Ureter (tissue), 1 donor: Measurements from ENCODE around the gene ELP4. TPM values are rescaled to one million over a fixed set of nuclear protein-coding genes. Genes with fewer than 3 reads are reported as not detected.

Experiments
- DNase-seq: peaks from one replicate; pipeline ENCODE4 v3.0.0-alpha.2; 2020; ENCODE audit warnings: low spot score
- total RNA-seq: library from RNA; stranded (reverse); gene quantifications from one replicate; pipeline ENCODE4 v1.2.4, GENCODE V29; 2023
- donor health status: DM: yes; HTN: yes; CAD: no.

Gene ELP4
- total RNA-seq, 1 donor from 2014 or later = 20.6 TPM

- no peak for DNase-seq
These were observed 291.1 kb downstream of the ELP4 start for GRCh38 chr11:31800398-31801265.

- no peak for DNase-seq
These were observed 291.7 kb downstream of the ELP4 start for GRCh38 chr11:31801298-31801702.

GRCh38 chr11:31802000-31802551 is 292.5 kb downstream of the ELP4 start:
- no peak for DNase-seq

- no peak for DNase-seq
These were observed 293.0 kb downstream of the ELP4 start for GRCh38 chr11:31802609-31802989.

- DNase-seq = no peak
These were observed 293.6 kb downstream of the ELP4 start for GRCh38 chr11:31802990-31803812.

GRCh38 chr11:31803813-31804311 is 294.3 kb downstream of the ELP4 start:
- no peak for DNase-seq

GRCh38 chr11:31804312-31805036 is 294.9 kb downstream of the ELP4 start:
- no peak for DNase-seq

- no peak for DNase-seq
These were observed 295.6 kb downstream of the ELP4 start for GRCh38 chr11:31805037-31805628.

- DNase-seq = no peak
These were observed 296.1 kb downstream of the ELP4 start for GRCh38 chr11:31805629-31806185.

- no peak for DNase-seq
These were observed 296.8 kb downstream of the ELP4 start for GRCh38 chr11:31806186-31806927.

- no peak for DNase-seq
These were observed 297.6 kb downstream of the ELP4 start for GRCh38 chr11:31806928-31807798.

GRCh38 chr11:31807799-31808667 is 298.5 kb downstream of the ELP4 start:
- DNase-seq = no peak

GRCh38 chr11:31808721-31809540 is 299.4 kb downstream of the ELP4 start:
- DNase-seq = no peak

- no peak for DNase-seq
These were observed 299.9 kb downstream of the ELP4 start for GRCh38 chr11:31809541-31809856.

GRCh38 chr11:31809857-31810778 is 300.6 kb downstream of the ELP4 start:
- DNase-seq = no peak
